CMK (cell line): ENCODE data around the gene PARVA.

Source experiments
- DNase-seq: peaks from one replicate; pipeline ENCODE4 v3.0.0-alpha.2; 2010; ENCODE audit warnings: low read depth

PARVA gene

GRCh38 chr11:12556155-12556554 is 178.8 kb downstream of the PARVA start:
- DNase-seq: no peak

- no peak for DNase-seq
Measured at GRCh38 chr11:12556788-12557384, 179.5 kb downstream of the PARVA start.

- DNase-seq: no peak
Measured at GRCh38 chr11:12559011-12559410, 181.6 kb downstream of the PARVA start.

DNA sequence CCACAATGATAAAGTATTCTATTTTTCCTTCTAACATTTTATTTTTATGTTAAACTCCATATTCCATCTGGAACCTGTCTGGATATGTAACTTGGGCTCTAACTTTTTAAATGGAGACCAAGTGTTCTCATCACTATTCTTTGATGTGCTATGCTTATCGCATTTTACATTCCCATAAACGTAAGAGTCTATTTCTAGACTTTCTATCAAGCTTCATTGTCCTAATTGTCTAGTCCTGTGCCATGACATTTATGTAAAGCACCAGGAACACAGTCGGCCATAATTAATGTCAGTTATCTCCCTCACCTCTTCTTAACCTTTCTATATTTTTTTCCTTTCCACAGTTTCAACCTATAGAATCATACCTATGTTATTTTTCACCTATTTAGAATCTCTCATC is 183.0 kb downstream of the PARVA start:
- no peak for DNase-seq

DNA sequence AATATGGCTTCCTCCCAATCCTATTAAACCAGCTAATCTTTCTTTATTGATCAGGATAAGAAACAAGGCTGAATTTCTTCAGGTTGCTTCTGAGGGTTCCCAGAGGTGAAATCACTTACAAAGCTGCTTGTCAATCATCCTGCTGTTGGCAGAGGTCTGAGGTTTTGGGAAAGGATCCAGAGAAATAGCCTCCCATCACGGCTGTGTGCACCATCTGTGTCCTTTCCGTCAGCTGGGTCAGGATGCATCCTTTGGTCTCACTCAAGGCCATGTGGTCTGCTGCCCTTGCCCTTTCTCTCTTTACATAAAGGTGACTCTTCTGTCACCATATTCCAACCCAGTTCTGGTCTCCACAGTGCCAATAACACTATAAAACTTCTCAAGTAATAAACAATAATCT is 183.5 kb downstream of the PARVA start:
- no peak for DNase-seq

GRCh38 chr11:12564012-12564411 is 186.6 kb downstream of the PARVA start:
- no peak for DNase-seq

- DNase-seq: no peak
Measured at GRCh38 chr11:12565406-12565805, 188.0 kb downstream of the PARVA start.

DNA sequence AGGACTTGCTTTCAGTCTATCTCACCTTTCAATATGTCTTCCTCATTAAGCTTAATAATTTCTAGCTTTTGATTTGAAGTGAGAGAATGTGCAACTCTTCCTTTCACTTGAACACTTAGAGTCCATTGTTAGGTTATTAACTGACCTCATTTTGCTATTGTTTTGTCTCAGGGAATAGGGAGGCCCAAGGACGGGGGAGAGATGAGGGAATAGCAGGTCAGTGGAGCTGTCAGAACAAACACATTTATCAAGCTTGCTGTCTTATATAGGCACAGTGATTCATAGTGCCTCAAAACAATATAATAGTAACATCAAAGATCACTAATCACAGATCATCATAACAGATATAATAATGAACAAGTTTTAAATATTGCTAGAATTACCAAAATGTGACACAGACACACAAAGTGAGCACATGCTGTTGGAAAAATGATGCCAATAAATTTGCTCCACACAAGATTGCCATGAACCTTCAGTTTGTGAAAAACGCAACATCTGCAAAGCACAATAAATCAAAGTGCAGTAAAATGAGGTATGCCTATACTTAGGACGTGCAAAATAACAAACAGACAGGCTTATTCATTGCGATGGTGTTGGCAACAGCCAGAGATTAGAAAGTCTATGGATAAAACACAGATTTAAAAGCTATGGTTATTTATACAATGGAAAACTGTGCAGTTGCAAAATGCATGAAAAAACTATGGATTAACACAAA is 190.5 kb downstream of the PARVA start:
- no peak for DNase-seq

- no peak for DNase-seq
Measured at GRCh38 chr11:12569499-12570425, 192.4 kb downstream of the PARVA start.

GRCh38 chr11:12573707-12574485 is 196.5 kb downstream of the PARVA start:
- DNase-seq: no peak

- DNase-seq: no peak
Measured at GRCh38 chr11:12577725-12578644, 200.6 kb downstream of the PARVA start.

DNA sequence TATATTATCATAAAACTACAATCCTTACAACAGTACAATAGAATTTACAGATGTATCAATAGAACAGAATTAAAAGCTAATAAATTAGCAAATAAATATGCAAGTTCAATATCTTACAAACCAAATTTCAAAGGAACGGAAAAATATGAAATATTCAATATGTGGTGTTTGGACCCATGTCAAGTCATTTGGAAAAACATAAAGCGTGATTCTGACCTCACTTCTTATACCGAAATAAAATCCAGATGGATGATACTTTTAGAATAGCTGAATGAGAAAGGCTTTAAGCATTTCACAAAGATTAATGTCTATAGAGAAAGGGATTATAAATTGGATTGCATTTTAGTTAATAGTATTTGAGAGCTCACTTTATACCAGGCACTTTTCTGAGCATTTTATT is 204.0 kb downstream of the PARVA start:
- DNase-seq: no peak

DNA sequence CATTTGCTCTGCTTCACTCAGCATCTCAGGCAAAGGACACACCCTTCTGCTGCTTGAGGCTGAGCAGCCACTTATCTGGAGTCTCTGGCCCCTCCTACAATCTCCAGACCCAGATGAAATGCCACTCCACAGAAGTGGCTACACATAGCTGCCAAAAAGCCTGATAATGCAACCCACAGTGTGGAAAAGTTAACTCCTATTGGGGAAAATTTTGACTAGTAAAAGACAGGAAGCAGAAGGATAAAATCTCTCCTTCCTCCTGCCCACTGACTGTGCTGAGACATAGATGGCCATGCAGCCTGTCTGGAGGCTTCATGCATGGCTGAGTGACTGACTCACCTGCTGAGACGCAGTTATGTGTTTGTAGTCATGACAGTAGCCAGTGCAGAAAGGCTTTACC is 204.6 kb downstream of the PARVA start:
- DNase-seq: no peak
